Endothelial cell of umbilical vein (primary cell): Measurements from ENCODE around the gene DUS1L. TPM values are rescaled to one million over a fixed set of nuclear protein-coding genes. Genes with fewer than 3 reads are reported as not detected.

ENCODE experiments used
- BruUV-seq: library from RNA; stranded (reverse); fragments of 400-500 nt; replicated peaks from 2 replicates; lab custom pipeline; 2021; lab: Mats Ljungman, UMichigan
- CTCF ChIA-PET: fragments of 300-600, 350-600 bp; sonication (Branson Sonifier 250); formaldehyde crosslinking; loops from one replicate; lab custom pipeline; 2021; ENCODE audit warnings: antibody characterized with exemption, inconsistent platforms; lab: Charles Lee
- POLR2A ChIA-PET: fragments of 300-600, 350-600 bp; sonication (Branson Sonifier 250); formaldehyde crosslinking; loops from one replicate; lab custom pipeline; 2021; ENCODE audit warnings: antibody characterized with exemption, inconsistent platforms; lab: Charles Lee
- DNase-seq: peaks from one replicate; pipeline ENCODE4 v3.0.0-alpha.2; 2011; ENCODE audit warnings: low read depth, low spot score
- FAIRE-seq: peaks from 2 replicates; lab custom pipeline; 2011; peaks lifted over from hg19 to GRCh38; lab: Jason Lieb, UNC
- H2AFZ ChIP-seq: 2 replicates; pipeline ENCODE4 v1.6.0; 2012; ENCODE audit warnings: low read depth, low read length, control low read depth, inconsistent platforms
- H3K27ac ChIP-seq: 2 replicates; pipeline ENCODE4 v1.5.1; 2011; ENCODE audit warnings: low read depth, mild to moderate bottlenecking, control low read depth, low read length, moderate library complexity; ENCODE audit not compliant: insufficient read depth
- H3K27me3 ChIP-seq, 2 experiments: 2 replicates each; pipeline versions ENCODE4 v1.6.0 to v1.6.1; 2011; ENCODE audit warnings: low read length in 2 of 2, mixed read lengths in 1 of 2; ENCODE audit not compliant: control insufficient read depth in 2 of 2, insufficient read depth in 2 of 2
- H3K36me3 ChIP-seq, 2 experiments: 2 replicates in 1 of 2; 3 replicates in 1 of 2; pipeline ENCODE4 v1.5.1; 2011; ENCODE audit warnings: low read length in 2 of 2, mild to moderate bottlenecking in 1 of 2, moderate library complexity in 1 of 2; ENCODE audit not compliant: control insufficient read depth in 2 of 2, insufficient read depth in 2 of 2; ENCODE audit errors: extremely low read depth in 1 of 2
- H3K4me1 ChIP-seq: 3 replicates; pipeline ENCODE4 v1.5.1; 2011; ENCODE audit warnings: mild to moderate bottlenecking, low read length; ENCODE audit not compliant: control insufficient read depth, insufficient read depth; ENCODE audit errors: extremely low read depth
- H3K4me2 ChIP-seq: 2 replicates; pipeline ENCODE4 v1.6.1; 2011; ENCODE audit warnings: low read length, control low read depth, mixed read lengths; ENCODE audit not compliant: insufficient read depth
- H3K4me3 ChIP-seq, 3 experiments: fragments of 200-600 bp in 1 of 3; sonication (generic), shearing (Covaris generic) in 1 of 3; replicated peaks in 1 of 3; 2 replicates each; pipeline ENCODE4 v1.5.1; 2011 to 2016; ENCODE audit warnings: control low read depth in 3 of 3, low read length in 3 of 3, mild to moderate bottlenecking in 2 of 3, inconsistent platforms in 1 of 3, low read depth in 1 of 3, moderate library complexity in 1 of 3; ENCODE audit not compliant: insufficient read depth in 1 of 3
- H3K79me2 ChIP-seq: 2 replicates; pipeline ENCODE4 v1.6.0; 2012; ENCODE audit warnings: low read length, inconsistent platforms; ENCODE audit not compliant: control insufficient read depth, insufficient read depth
- H3K9ac ChIP-seq: replicated peaks from 2 replicates; pipeline ENCODE3; 2011; ENCODE audit warnings: low read length, control low read depth; ENCODE audit not compliant: insufficient read depth; ENCODE audit errors: extremely low read depth
- H3K9me1 ChIP-seq: replicated peaks from 3 replicates; pipeline ENCODE4 v1.6.0; 2011; ENCODE audit warnings: mild to moderate bottlenecking, low read length; ENCODE audit not compliant: control insufficient read depth, insufficient read depth; ENCODE audit errors: extremely low read depth
- H3K9me3 ChIP-seq: replicated peaks from 2 replicates; pipeline ENCODE4 v1.5.1; 2012; ENCODE audit warnings: low read length, inconsistent platforms; ENCODE audit not compliant: control insufficient read depth, insufficient read depth
- H4K20me1 ChIP-seq: replicated peaks from 2 replicates; pipeline ENCODE3; 2011; ENCODE audit warnings: mild to moderate bottlenecking, low read length; ENCODE audit not compliant: control insufficient read depth, insufficient read depth; ENCODE audit errors: extremely low read depth
- FOS ChIP-seq: IDR thresholded peaks from 2 replicates; pipeline ENCODE4 v1.6.1; 2011; ENCODE audit warnings: mild to moderate bottlenecking, low read length, moderate library complexity, borderline replicate concordance; ENCODE audit not compliant: insufficient read depth
- GATA2 ChIP-seq: IDR thresholded peaks from 2 replicates; pipeline ENCODE4 v1.7.0; 2011; ENCODE audit warnings: low read depth, mild to moderate bottlenecking, moderate library complexity, mixed read lengths, low read length; ENCODE audit not compliant: insufficient read length, insufficient read depth
- JUN ChIP-seq: IDR thresholded peaks from 2 replicates; pipeline ENCODE4 v1.6.1; 2011; ENCODE audit warnings: borderline replicate concordance, low read depth; ENCODE audit not compliant: insufficient read length, insufficient read depth
- MYC ChIP-seq: IDR thresholded peaks from one replicate; pipeline ENCODE4 v1.6.1; 2011; ENCODE audit warnings: mild to moderate bottlenecking, low read depth, low read length
- POLR2A ChIP-seq: IDR thresholded peaks from 2 replicates; pipeline ENCODE4 v1.6.1; 2012; ENCODE audit warnings: low read depth, mild to moderate bottlenecking, control low read depth, low read length
- POLR2AphosphoS5 ChIP-seq: IDR thresholded peaks from 2 replicates; pipeline ENCODE4 v1.6.1; 2012; ENCODE audit warnings: low read depth, mild to moderate bottlenecking, control low read depth, low read length, moderate library complexity; ENCODE audit not compliant: insufficient read depth
- dilution Hi-C: fragments of 300-500 bp; cut with MboI; formaldehyde crosslinking; loops from one replicate; pipeline ENCODE4 v1.15.0; 2019; ENCODE audit warnings: low sequenced_read_pairs; ENCODE audit not compliant: extremely low pct_ligation_motif_present
- intact Hi-C: fragments of 100-400 bp; cut with micrococcal nuclease; formaldehyde crosslinking; loops from one replicate; pipeline ENCODE4 v1.10.0; 2022
- polyA plus RNA-seq, 4 experiments: library from polyadenylated mRNA; depleted of rRNA in 3 of 4; stranded (reverse) in 3 of 4; unstranded in 1 of 4; fragments of >200 nt; gene quantifications; 2 replicates each; pipeline versions ENCODE4 v1.2.1 to v1.2.3, GENCODE V29; 2011 to 2012; ENCODE audit warnings: missing spikeins in 1 of 4
- total RNA-seq: library from RNA; stranded (reverse); gene quantifications from 2 replicates; pipeline ENCODE4 v1.2.3, GENCODE V29; 2021
- TF ChIP-seq, protein P1 (sequence below): IDR thresholded peaks from 2 replicates; pipeline ENCODE4 v1.6.1; 2011; ENCODE audit not compliant: insufficient read depth, insufficient read length
- TF ChIP-seq, protein P2 (sequence below), 2 donors: IDR thresholded peaks; 1 replicate in 1 of 2; 2 replicates in 1 of 2; pipeline ENCODE4 v1.5.1; 2011; ENCODE audit warnings: low read length in 2 of 2, mild to moderate bottlenecking in 2 of 2, moderate library complexity in 2 of 2, control low read depth in 1 of 2, inconsistent platforms in 1 of 2, low read depth in 1 of 2; ENCODE audit not compliant: insufficient read depth in 1 of 2; ENCODE audit errors: extremely low read depth in 1 of 2

The DUS1L gene
- total and polyA plus RNA-seq, 2 donors (not counting 3 experiments of a cell fraction or from before 2014, with no cell fraction given) = 60.1 to 92.9 TPM

DNA sequence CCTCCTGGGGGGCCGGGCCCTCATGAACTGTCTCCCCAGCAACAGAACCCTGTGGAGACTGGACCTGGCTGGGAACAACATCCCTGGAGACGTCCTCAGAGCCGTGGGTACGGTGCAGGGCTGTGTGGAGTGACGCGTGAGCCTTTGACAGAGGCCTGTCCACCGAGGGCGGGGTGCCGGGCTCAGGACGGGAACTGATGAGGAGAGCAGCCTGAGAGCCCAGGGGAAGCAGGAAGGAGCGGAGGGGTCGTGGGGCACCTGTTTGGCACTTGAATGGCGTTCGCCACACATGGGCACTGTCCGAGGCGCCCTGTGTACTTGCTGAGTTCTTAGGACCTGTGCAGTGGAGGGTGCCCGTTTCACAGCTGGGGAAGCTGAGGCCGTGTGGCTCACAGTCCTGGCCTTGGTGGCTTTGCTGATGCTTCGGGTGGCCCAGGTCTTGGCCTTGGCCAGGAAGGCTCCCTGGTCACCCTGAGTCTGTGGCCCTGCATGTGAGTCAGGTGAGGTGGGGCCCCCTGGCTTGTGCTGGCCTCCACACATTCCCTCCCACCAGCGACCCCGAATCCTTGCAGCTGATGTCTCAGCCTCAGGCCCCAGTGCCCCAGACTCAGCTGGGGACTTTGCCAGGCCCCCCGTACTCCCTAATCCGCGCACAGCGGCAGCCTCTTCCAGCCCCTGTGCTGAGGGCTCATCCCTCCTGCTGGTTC lies 40.0 kb downstream of the DUS1L start:
- intact Hi-C loops (loop anchor here (10.0 kb wide), 1 partner anchor 189 kb away; the partner anchor contains the start of gene CCDC57), dilution Hi-C loops (no loop called here)
- no peaks in the 10 kb centered on the region for H4K20me1 ChIP-seq
- H3K27ac ChIP-seq = no peak overlapping the region
- H3K9me1 ChIP-seq = no peaks in the 10 kb centered on the region
- H2AFZ ChIP-seq = no peak overlapping the region
- no peaks in the 10 kb centered on the region for H3K27me3 ChIP-seq
- DNase-seq = no peak
- FAIRE-seq = no peak
- POLR2A ChIA-PET = no interaction called here
- no peak overlapping the region for H3K4me2 ChIP-seq
- peaks cover 12% of the 10 kb centered on the region for H3K4me1 ChIP-seq
- no peaks in the 10 kb centered on the region for H3K36me3 ChIP-seq
- H3K79me2 ChIP-seq = peaks cover 5% of the 10 kb centered on the region
- H3K4me3 ChIP-seq = no peak overlapping the region
- no peaks in the 10 kb centered on the region for H3K9me3 ChIP-seq
- TF ChIP-seq GATA2 (no peak), POLR2A (no peak), POLR2AphosphoS5 (no peak), FOS (no peak), MYC (no peak)
- TF ChIP-seq, protein P1, sequence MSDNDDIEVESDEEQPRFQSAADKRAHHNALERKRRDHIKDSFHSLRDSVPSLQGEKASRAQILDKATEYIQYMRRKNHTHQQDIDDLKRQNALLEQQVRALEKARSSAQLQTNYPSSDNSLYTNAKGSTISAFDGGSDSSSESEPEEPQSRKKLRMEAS = no peak
- H3K9ac ChIP-seq = no peak overlapping the region
- BruUV-seq = no TSS peak
- CTCF ChIA-PET = interaction anchor here (1.2 kb wide), 1 partner anchor 12 kb away, joined by 3 read pairs; the partner anchor contains the start of gene DCXR

DNA sequence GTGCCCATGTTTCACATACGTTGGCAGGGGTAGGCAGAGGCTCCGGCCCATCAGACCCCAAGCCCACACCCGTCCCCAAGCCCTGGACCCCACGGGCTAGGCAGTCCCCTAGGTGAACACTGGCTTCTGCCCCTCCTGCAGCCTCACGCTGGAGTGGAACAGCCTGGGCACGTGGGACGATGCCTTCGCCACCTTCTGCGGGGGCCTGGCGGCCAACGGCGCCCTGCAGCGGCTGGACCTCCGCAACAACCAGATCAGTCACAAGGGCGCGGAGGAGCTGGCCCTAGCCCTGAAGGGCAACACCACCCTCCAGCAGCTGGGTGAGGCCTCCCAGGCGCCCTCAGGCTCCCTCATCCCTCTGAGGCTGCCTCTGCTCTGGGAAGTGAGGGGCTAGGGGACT lies 40.7 kb downstream of the DUS1L start:
- H3K4me3 ChIP-seq = no peak overlapping the region
- no peaks in the 10 kb centered on the region for H3K9me3 ChIP-seq
- BruUV-seq = no TSS peak
- intact Hi-C loops (loop anchor here (5.0 to 10.0 kb wide), 2 partner anchors 48 to 190 kb away; partner anchors contain the start of genes ASPSCR1 and CCDC57), dilution Hi-C loops (no loop called here)
- no peak overlapping the region for H3K4me2 ChIP-seq
- H3K9ac ChIP-seq = no peak overlapping the region
- DNase-seq (no peak), FAIRE-seq (no peak)
- H3K4me1 ChIP-seq = peaks cover 12% of the 10 kb centered on the region
- no peak overlapping the region for H2AFZ ChIP-seq
- no peaks in the 10 kb centered on the region for H3K36me3 ChIP-seq
- H3K79me2 ChIP-seq = peaks cover 5% of the 10 kb centered on the region
- POLR2A ChIA-PET = no interaction called here
- no peaks in the 10 kb centered on the region for H3K27me3 ChIP-seq
- TF ChIP-seq JUN = no peak
- no peak for TF ChIP-seq POLR2A
- no peak for TF ChIP-seq POLR2AphosphoS5
- TF ChIP-seq, protein P2, sequence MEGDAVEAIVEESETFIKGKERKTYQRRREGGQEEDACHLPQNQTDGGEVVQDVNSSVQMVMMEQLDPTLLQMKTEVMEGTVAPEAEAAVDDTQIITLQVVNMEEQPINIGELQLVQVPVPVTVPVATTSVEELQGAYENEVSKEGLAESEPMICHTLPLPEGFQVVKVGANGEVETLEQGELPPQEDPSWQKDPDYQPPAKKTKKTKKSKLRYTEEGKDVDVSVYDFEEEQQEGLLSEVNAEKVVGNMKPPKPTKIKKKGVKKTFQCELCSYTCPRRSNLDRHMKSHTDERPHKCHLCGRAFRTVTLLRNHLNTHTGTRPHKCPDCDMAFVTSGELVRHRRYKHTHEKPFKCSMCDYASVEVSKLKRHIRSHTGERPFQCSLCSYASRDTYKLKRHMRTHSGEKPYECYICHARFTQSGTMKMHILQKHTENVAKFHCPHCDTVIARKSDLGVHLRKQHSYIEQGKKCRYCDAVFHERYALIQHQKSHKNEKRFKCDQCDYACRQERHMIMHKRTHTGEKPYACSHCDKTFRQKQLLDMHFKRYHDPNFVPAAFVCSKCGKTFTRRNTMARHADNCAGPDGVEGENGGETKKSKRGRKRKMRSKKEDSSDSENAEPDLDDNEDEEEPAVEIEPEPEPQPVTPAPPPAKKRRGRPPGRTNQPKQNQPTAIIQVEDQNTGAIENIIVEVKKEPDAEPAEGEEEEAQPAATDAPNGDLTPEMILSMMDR (IDR thresholded peaks at IDR 0.05; ENCODE audit: extremely low read depth in 1 of 2, insufficient read depth in 1 of 2, low read depth in 1 of 2, low read length in 2 of 2) = no peak
- TF ChIP-seq MYC = no peak
- no peaks in the 10 kb centered on the region for H4K20me1 ChIP-seq
- H3K9me1 ChIP-seq = no peaks in the 10 kb centered on the region
- CTCF ChIA-PET = no interaction called here
- H3K27ac ChIP-seq = no peak overlapping the region
